CD4-positive, alpha-beta T cell treated with Interleukin-21 for 1 hour (primary cell): ENCODE results near the gene TMIGD3.

Source experiments
- DNase-seq: peaks from one replicate; pipeline ENCODE4 v3.0.0-alpha.2; 2020

Gene TMIGD3

GRCh38 chr1:111474521-111474920 is 28.9 kb downstream of the TMIGD3 start:
- DNase-seq: no peak

GRCh38 chr1:111474106-111474505 is 29.3 kb downstream of the TMIGD3 start:
- no peak for DNase-seq

- DNase-seq: no peak
These were observed 31.9 kb downstream of the TMIGD3 start for GRCh38 chr1:111471538-111471937.

- DNase-seq: peak; percentile 85
These were observed 32.4 kb downstream of the TMIGD3 start for GRCh38 chr1:111471012-111471411.

GRCh38 chr1:111470596-111470995 is 32.8 kb downstream of the TMIGD3 start:
- DNase-seq: no peak

- DNase-seq: no peak
These were observed 33.9 kb downstream of the TMIGD3 start for GRCh38 chr1:111469539-111469938.

GRCh38 chr1:111468717-111469100 is 34.7 kb downstream of the TMIGD3 start:
- DNase-seq: no peak

- no peak for DNase-seq
These were observed 35.3 kb downstream of the TMIGD3 start for GRCh38 chr1:111467865-111468716.

GRCh38 chr1:111466480-111466879 is 37.0 kb downstream of the TMIGD3 start:
- DNase-seq: no peak

- DNase-seq: no peak
These were observed 37.7 kb downstream of the TMIGD3 start for GRCh38 chr1:111465754-111466153.

GRCh38 chr1:111463029-111463683 is 40.3 kb downstream of the TMIGD3 start:
- DNase-seq: no peak

- DNase-seq: no peak
These were observed 40.9 kb downstream of the TMIGD3 start for GRCh38 chr1:111462370-111463028.

- DNase-seq: no peak
These were observed 41.7 kb downstream of the TMIGD3 start for GRCh38 chr1:111461765-111462164.

- no peak for DNase-seq
These were observed 47.8 kb downstream of the TMIGD3 start for GRCh38 chr1:111455642-111456031.

- DNase-seq: no peak
These were observed 48.4 kb downstream of the TMIGD3 start for GRCh38 chr1:111454859-111455641.

- DNase-seq: no peak
These were observed 49.7 kb downstream of the TMIGD3 start for GRCh38 chr1:111453706-111454105.

- DNase-seq: no peak
These were observed 50.9 kb downstream of the TMIGD3 start for GRCh38 chr1:111452581-111452980.

- DNase-seq: no peak
These were observed 53.2 kb downstream of the TMIGD3 start for GRCh38 chr1:111450185-111450584.

GRCh38 chr1:111449703-111450017 is 53.8 kb downstream of the TMIGD3 start:
- DNase-seq: no peak

- peak; percentile 98 for DNase-seq
These were observed 54.3 kb downstream of the TMIGD3 start, which contains the start of the genes ATP5PB and WDR77 for GRCh38 chr1:111448918-111449702. ATP5PB (plus strand) TSS chr1:111449464; CDS start chr1:111449542, 78 bp downstream. WDR77 (minus strand) TSS chr1:111449256; CDS start chr1:111449169, 87 bp downstream.

- DNase-seq: no peak
These were observed 54.9 kb downstream of the TMIGD3 start for GRCh38 chr1:111448482-111448917.
